ENCODE data around the gene BMI1. TPM values are rescaled to one million over a fixed set of nuclear protein-coding genes. Genes with fewer than 3 reads are reported as not detected.

Gene BMI1
- total RNA-seq, 1 experiment from 2014 or later: 6.8 TPM

DNA sequence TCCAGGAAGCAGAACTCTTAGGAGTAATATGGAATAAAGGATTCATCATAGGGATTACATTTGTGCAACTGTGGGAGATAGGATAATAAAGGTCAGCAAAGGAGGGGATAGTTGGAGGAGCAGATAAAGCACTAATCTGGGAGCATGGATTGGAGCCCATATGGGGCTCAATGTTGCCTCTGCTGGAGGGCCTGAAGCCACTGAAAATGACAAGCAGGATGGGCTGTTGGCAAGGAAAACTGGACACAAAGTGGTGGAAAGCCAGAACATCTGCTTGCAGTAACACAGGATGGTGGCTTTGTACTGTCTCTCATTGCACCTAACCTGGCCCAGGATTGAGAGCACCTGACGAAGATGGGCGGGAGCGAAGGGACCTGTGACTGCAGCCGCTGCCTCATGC, 19.7 kb upstream of the BMI1 start:
- H4K20me1 ChIP-seq (ENCODE audit: control insufficient read depth, insufficient read depth, insufficient read length): no peaks in the 10 kb centered on the region
- no peak overlapping the region for H2BK12ac ChIP-seq (ENCODE audit: insufficient read length, low read depth, low read length)
- no peaks in the 10 kb centered on the region for H3K36me3 Mint-ChIP-seq (ENCODE audit: insufficient read depth in 1 of 3, low read depth in 3 of 3)
- H3K23ac ChIP-seq (ENCODE audit: insufficient read length, low read depth, low read length): no peak overlapping the region
- no peaks in the 10 kb centered on the region for H3K4me1 ChIP-seq (ENCODE audit: insufficient read depth, low read length)
- H2BK120ac ChIP-seq (ENCODE audit: low read depth, low read length, poor library complexity, severe bottlenecking): no peak overlapping the region
- H2BK20ac ChIP-seq (ENCODE audit: low read depth, low read length, poor library complexity, severe bottlenecking): no peak overlapping the region
- H3K9ac ChIP-seq (ENCODE audit: extremely low read depth, insufficient read length, low read length): no peak overlapping the region
- H3K27ac ChIP-seq (ENCODE audit: insufficient read length, low read depth, low read length): no peak overlapping the region
- H3T11ph ChIP-seq (ENCODE audit: low read length): no peak overlapping the region
- H3K4me1 Mint-ChIP-seq: no peaks in the 10 kb centered on the region
- no peaks in the 10 kb centered on the region for H3K9me3 ChIP-seq (ENCODE audit: control insufficient read depth, low read depth, low read length)
- H3K56ac ChIP-seq (ENCODE audit: insufficient read length, low read depth, low read length): no peak overlapping the region
- DNase-seq: no peak
- H3K4me2 ChIP-seq (ENCODE audit: insufficient read depth, insufficient read length, low read length): no peak overlapping the region
- H3K27ac Mint-ChIP-seq: no peak overlapping the region
- H3K23me2 ChIP-seq (ENCODE audit: insufficient read length, low read depth, low read length, poor library complexity, severe bottlenecking): no peaks in the 10 kb centered on the region
- H3K18ac ChIP-seq (ENCODE audit: insufficient read length, low read depth, low read length): no peak overlapping the region
- H3K27me3 Mint-ChIP-seq (ENCODE audit: low read depth): peaks cover 6% of the 10 kb centered on the region
- H2AFZ ChIP-seq (ENCODE audit: low read length): no peak overlapping the region
- no peaks in the 10 kb centered on the region for H3K27me3 ChIP-seq (ENCODE audit: insufficient read depth, low read length)
- H4K91ac ChIP-seq (ENCODE audit: insufficient read length, low read depth, low read length): no peak overlapping the region
- no peak overlapping the region for H3K4ac ChIP-seq (ENCODE audit: low read depth, low read length)
- peaks cover 0 to 5% of the 10 kb centered on the region in 2 experiments; a peak in 1 of 5 replicates for H3K9me3 Mint-ChIP-seq
- TF ChIP-seq, protein P1, sequence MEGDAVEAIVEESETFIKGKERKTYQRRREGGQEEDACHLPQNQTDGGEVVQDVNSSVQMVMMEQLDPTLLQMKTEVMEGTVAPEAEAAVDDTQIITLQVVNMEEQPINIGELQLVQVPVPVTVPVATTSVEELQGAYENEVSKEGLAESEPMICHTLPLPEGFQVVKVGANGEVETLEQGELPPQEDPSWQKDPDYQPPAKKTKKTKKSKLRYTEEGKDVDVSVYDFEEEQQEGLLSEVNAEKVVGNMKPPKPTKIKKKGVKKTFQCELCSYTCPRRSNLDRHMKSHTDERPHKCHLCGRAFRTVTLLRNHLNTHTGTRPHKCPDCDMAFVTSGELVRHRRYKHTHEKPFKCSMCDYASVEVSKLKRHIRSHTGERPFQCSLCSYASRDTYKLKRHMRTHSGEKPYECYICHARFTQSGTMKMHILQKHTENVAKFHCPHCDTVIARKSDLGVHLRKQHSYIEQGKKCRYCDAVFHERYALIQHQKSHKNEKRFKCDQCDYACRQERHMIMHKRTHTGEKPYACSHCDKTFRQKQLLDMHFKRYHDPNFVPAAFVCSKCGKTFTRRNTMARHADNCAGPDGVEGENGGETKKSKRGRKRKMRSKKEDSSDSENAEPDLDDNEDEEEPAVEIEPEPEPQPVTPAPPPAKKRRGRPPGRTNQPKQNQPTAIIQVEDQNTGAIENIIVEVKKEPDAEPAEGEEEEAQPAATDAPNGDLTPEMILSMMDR (conservative IDR thresholded peaks at IDR 0.05): peak; percentile 43; the same call in 2 of the 3 replicates
- H4K8ac ChIP-seq (replicated peaks; ENCODE audit: insufficient read length, low read depth, low read length): no peak overlapping the region
- H2BK5ac ChIP-seq (ENCODE audit: insufficient read length, low read length): no peak overlapping the region
- no peaks in the 10 kb centered on the region for H3K79me1 ChIP-seq (ENCODE audit: insufficient read depth, low read depth, low read length, poor library complexity, severe bottlenecking)
- WGBS (ENCODE audit: extremely low coverage, insufficient read length, low lambda C conversion rate): no CpG with 5 or more reads among the region's 4 CpGs
- H3K14ac ChIP-seq (ENCODE audit: insufficient read depth, low read length): no peak overlapping the region
- no peak overlapping the region for H2AK5ac ChIP-seq (ENCODE audit: insufficient read length, low read length)
- H3K79me2 ChIP-seq (ENCODE audit: insufficient read depth, low read length): no peaks in the 10 kb centered on the region
- H3K4me3 Mint-ChIP-seq: no peak overlapping the region
- no peak overlapping the region for H2BK15ac ChIP-seq (ENCODE audit: low read depth, low read length)
- no peak overlapping the region for H4K5ac ChIP-seq (ENCODE audit: insufficient read length, low read depth, low read length)
